HAP-1 (cell line): ENCODE data around the gene USP32.
"Not testable (repeated sequence)": the region's sequence is repeated elsewhere in the genome, so short reads cannot be mapped to it uniquely, and the experiment has no call there.

Experiments used
- DNase-seq, 2 experiments: peaks; one replicate each; pipeline ENCODE4 v3.0.0-alpha.2; 2016 to 2020; ENCODE audit warnings: low spot score in 2 of 2
- H3K27me3 ChIP-seq: fragments of 250-450 bp; sonication (Bioruptor Pico); 2 replicates; pipeline ENCODE4 v1.5.1; 2020; ENCODE audit warnings: low read depth, mild to moderate bottlenecking, moderate library complexity
- H3K36me3 ChIP-seq: fragments of 250-450 bp; sonication (Bioruptor Pico); replicated peaks from 2 replicates; pipeline ENCODE4 v1.5.1; 2020; ENCODE audit warnings: mild to moderate bottlenecking
- H3K4me1 ChIP-seq: fragments of 250-450 bp; sonication (Bioruptor Pico); 2 replicates; pipeline ENCODE4 v1.5.1; 2020; ENCODE audit warnings: mild to moderate bottlenecking
- H3K4me3 ChIP-seq: fragments of 250-450 bp; sonication (Bioruptor Pico); 2 replicates; pipeline ENCODE4 v1.5.1; 2020; ENCODE audit warnings: mild to moderate bottlenecking, moderate library complexity
- H3K9me3 ChIP-seq: fragments of 250-450 bp; sonication (Bioruptor Pico); 2 replicates; pipeline ENCODE4 v1.5.1; 2020; ENCODE audit warnings: mild to moderate bottlenecking, moderate library complexity
- in situ Hi-C: fragments of 300-500 bp; cut with MboI; formaldehyde crosslinking; loops from 3 replicates; pipeline ENCODE4 v1.14.3; 2020; ENCODE audit warnings: low sequenced_read_pairs, inconsistent platforms, mixed read lengths

USP32 gene

DNA sequence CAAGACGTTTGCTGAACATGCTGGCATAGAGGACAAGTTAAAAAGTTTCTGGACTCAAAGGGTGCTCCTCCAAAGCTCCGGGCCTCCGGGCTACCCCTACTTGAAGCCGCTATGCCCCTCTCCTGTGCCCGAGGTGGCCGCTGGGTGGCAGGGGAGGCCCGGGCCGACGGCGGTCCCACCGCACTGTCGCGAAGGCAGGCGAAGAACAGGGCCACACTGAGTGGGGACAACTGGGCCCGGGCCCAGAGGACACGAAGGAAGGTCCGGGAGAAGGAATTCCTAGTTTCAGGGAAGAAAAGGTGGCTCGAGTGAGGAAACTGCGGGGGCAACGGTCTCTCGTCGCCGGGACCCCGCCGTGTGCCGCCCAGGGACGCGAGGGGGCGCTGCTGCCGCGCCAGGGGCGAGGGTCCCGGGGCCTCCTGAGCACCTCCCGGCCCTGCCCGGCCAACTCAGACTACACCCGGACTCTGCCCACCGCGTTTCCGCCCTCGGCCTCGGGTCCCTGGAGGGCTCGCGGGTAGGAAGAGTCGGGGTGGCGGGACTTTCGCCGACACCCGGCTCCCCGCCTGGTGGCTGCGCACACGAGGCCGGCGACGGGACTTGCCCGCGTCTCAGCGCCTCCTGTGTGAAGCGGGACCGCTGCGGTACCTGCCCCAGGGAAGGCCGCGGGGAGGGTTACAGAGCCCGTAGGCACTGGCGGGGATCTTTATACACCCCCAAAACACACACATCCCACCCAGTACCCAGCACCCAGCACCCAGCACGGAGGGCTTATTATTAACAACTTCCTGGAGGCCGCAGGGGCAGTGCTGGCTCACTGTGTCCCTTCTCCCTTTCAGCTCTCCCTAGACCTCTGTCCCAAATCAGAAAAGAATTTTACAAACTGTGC lies 29.6 kb upstream of the USP32 start:
- Histone ChIP-seq H3K4me3 (peak overlapping the region; percentile 33), H3K4me1 (peaks cover 10% of the 10 kb centered on the region), H3K36me3 (no peaks in the 10 kb centered on the region), H3K9me3 (no peaks in the 10 kb centered on the region), H3K27me3 (no peaks in the 10 kb centered on the region)
- DNase-seq, result peak; percentile 68 to 88
- in situ Hi-C loops, result loop anchor here (10.0 to 25.0 kb wide), 2 partner anchors 187 to 284 kb away; partner anchors contain the start of gene CA4

DNA sequence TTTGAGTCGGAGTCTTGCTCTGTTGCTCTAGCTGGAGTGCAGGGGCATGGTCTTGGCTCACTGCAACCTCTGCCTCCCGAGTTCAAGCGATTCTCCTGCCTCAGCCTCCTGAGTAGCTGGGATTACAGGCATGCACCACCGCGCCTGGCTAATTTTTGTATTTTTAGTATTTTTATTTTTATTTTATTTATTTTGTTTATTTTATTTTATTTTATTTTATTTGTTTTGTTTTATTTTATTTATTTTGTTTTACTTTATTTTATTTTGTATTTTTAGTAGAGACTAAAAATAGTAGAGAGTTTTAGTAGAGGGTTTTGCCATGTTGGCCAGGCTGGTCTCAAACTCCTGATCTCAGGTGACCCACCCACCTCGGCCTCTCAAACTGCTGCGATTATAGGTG lies 27.9 kb upstream of the USP32 start:
- H3K36me3 ChIP-seq, H3K4me3 ChIP-seq, DNase-seq, H3K27me3 ChIP-seq, H3K9me3 ChIP-seq: not testable (repeated sequence)
- H3K4me1 ChIP-seq, result peaks cover 10% of the 10 kb centered on the region
- in situ Hi-C loops, result loop anchor here (10.0 to 25.0 kb wide), 2 partner anchors 185 to 283 kb away; partner anchors contain the start of gene CA4

DNA sequence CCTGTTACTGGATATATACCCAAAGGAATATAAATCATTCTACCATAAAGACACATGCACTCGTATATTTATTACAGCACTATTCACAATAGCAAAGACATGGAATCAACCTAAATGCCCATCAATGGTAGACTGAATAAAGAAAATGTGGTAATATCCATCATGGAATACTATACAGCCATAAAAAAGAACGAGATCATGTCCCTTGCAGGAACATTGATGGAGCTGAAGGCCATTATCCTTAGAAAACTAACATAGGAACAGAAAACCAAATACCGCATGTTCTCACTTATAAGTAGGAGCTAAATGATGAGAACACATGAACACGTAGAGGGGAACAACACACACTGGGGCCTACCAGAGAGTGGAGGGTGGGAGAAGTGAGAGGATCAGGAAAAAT lies 27.1 kb upstream of the USP32 start:
- H3K9me3 ChIP-seq, H3K36me3 ChIP-seq, DNase-seq, H3K27me3 ChIP-seq, H3K4me3 ChIP-seq: not testable (repeated sequence)
- H3K4me1 ChIP-seq, result peaks cover 10% of the 10 kb centered on the region
- in situ Hi-C loops, result loop anchor here (25.0 kb wide), 1 partner anchor 282 kb away; the partner anchor contains the start of gene CA4

DNA sequence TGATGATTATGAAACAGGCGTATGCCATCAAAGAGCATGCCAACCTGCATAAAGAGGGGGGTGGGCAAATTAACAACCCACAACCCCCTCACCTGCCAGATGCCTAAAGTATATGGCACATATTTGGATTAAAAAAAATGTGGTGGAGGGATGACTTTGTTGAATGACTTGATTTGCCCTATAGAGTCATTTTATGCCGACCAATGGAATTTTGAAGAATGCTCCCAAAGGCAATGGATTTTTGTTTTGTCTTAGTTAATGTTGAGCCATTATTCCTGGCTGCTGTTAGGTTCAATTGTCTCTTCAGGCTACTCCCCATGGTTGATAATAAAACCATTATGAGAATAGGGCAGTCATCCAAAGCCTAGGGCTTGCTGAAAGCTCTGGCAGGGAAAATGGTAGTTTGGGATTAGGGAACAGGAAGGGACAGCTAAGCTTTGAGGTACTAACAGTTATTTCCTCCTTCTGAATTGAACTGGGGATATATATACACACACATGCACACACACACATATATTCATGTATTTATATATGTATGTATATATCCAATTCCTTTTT lies 24.5 kb upstream of the USP32 start:
- Histone ChIP-seq H3K36me3 (no peaks in the 10 kb centered on the region), H3K9me3 (no peaks in the 10 kb centered on the region), H3K4me3 (no peak overlapping the region), H3K27me3 (no peaks in the 10 kb centered on the region), H3K4me1 (peaks cover 5% of the 10 kb centered on the region; the same call in 1 of the 2 replicates)
- in situ Hi-C loops, result loop anchor here (25.0 kb wide), 1 partner anchor 279 kb away; the partner anchor contains the start of gene CA4
- DNase-seq, result no peak

DNA sequence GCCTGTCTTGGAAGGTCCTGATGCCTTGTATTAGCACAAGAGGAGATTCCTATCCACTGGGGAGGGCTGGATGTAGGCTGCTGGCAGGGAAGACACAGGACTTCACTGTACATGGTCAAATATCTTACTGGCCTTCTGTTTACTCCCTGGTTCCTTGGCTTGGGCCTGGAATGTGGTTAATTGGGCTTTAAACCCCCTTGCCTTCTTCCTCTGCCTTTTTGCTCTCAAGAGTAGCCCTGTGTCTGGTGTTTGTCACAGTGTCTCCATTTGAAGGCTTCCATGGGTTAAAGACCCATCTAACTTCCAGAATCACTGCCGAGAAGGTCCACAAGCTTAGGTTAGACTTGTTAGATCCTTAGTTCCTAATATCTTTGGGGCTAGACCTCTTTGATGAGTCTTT lies 23.2 kb upstream of the USP32 start:
- Histone ChIP-seq H3K27me3 (no peaks in the 10 kb centered on the region), H3K4me3 (no peak overlapping the region), H3K36me3 (no peaks in the 10 kb centered on the region), H3K4me1 (no peaks in the 10 kb centered on the region; the same call in 1 of the 2 replicates), H3K9me3 (peaks cover under 1% of the 10 kb centered on the region; the same call in 1 of the 2 replicates)
- in situ Hi-C loops, result loop anchor here (25.0 kb wide), 1 partner anchor 278 kb away; the partner anchor contains the start of gene CA4
- DNase-seq, result no peak

DNA sequence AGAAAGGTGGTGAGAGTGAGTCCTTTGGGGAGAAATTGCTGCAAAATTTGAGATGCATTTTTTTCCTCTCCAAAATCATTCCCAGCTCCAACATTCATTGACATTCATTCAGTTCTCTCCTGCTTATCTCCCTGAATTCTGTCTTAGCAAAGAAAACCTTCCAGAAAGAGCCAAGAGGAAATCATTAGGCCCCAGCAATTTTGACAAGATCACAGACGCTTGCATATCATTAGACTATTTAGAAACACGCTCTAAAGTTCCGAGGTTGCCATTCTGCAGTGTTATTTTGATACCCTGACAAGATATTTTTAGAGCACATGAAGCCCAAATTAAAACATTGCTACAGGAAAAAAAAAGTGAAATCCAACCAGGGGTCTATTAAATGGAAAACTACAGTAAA lies 20.8 kb upstream of the USP32 start:
- Histone ChIP-seq H3K9me3 (peaks cover 5% of the 10 kb centered on the region), H3K36me3 (no peaks in the 10 kb centered on the region), H3K27me3 (no peaks in the 10 kb centered on the region), H3K4me1 (no peaks in the 10 kb centered on the region), H3K4me3 (no peak overlapping the region)
- DNase-seq, result no peak
- in situ Hi-C loops, result loop anchor here (25.0 kb wide), 1 partner anchor 275 kb away; the partner anchor contains the start of gene CA4

DNA sequence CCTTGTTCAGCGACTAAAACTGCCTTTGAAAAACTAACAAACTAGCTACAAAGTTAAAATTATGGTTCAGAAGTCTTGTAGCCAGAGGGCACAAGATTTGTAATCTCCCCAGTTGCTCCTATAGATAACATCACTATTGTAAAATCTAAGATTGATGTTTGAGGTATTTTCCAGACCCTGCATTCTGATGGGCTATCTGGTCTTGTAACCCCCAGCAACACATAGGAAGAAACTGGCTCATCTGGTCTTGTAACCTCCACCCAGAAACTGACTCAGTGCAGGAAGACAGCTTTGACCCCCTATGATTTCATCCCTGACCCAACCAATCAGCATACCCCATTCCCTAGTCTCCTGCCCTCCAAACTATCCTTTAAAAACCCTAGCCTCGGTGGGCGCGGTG lies 18.1 kb upstream of the USP32 start:
- in situ Hi-C loops, result loop anchor here (25.0 kb wide), 1 partner anchor 273 kb away; the partner anchor contains the start of gene CA4
- no peaks in the 10 kb centered on the region for H3K36me3 ChIP-seq
- H3K27me3 ChIP-seq, result no peaks in the 10 kb centered on the region
- no peak for DNase-seq
- peaks cover 5% of the 10 kb centered on the region for H3K9me3 ChIP-seq
- H3K4me1 ChIP-seq, result peaks cover 6% of the 10 kb centered on the region
- H3K4me3 ChIP-seq, result no peak overlapping the region

DNA sequence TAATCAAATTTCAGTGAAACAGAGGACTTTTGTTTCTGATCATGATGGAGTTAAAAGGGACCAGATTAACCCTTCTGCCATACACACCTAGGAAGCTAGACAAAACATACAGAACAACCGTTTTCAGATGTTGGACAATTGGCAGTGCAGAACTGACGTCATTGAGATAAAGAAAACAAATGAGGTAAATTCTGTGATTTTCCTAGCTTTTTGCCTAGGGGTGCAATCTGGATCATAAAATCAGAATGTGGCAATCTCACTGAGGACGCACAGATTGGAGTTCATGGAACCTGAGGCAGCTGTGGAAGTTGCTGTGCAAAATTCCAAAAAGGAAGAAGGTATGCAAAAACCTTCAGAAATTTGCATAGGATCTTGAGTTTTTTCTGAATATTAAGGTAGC lies 15.0 kb upstream of the USP32 start:
- in situ Hi-C loops, result loop anchor here (25.0 kb wide), 1 partner anchor 270 kb away; the partner anchor contains the start of gene CA4
- Histone ChIP-seq H3K27me3 (no peaks in the 10 kb centered on the region), H3K4me3 (no peak overlapping the region), H3K4me1 (peaks cover 21% of the 10 kb centered on the region), H3K9me3 (peaks cover 5% of the 10 kb centered on the region), H3K36me3 (no peaks in the 10 kb centered on the region)
- no peak for DNase-seq

DNA sequence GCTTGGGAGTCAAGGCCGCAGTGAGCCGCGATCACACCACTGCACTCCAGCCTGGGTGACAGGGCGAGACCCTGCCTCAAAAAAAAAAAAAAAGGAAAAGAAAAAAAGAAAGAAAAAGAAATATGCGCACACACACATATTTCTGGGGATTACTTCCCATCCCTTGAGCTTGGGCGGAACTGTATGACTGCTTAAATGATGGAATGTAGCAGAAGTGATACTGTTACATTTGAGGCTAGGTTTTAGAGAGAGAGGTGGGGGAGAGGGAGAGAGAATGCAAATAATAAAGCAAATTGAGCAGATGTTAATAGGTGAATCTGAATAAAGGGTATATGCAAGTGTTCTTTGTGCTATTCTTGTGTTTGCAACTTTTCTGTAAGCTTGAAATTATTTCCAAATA lies 12.0 kb upstream of the USP32 start:
- Histone ChIP-seq H3K27me3 (no peaks in the 10 kb centered on the region), H3K4me3 (no peak overlapping the region), H3K4me1 (peaks cover 21% of the 10 kb centered on the region), H3K36me3 (no peaks in the 10 kb centered on the region), H3K9me3 (no peaks in the 10 kb centered on the region)
- in situ Hi-C loops, result loop anchor here (25.0 kb wide), 1 partner anchor 267 kb away; the partner anchor contains the start of gene CA4
- DNase-seq, result peak; percentile 21 to 32

DNA sequence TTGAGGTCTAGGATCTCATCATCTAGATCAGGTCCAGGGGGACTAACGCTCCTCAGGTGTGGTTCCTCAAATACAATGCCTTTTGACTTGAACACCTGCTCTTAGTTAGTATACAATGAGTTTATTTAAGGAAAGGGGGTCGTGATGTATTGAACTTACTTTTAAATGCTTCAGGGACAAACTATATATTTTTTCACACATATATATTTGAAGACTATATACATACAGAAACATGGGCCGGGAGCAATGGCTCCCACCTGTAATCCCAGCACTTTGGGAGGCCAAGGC lies 11.5 kb upstream of the USP32 start:
- in situ Hi-C loops, result loop anchor here (25.0 kb wide), 1 partner anchor 266 kb away; the partner anchor contains the start of gene CA4
- Histone ChIP-seq H3K36me3 (no peaks in the 10 kb centered on the region), H3K4me3 (no peak overlapping the region), H3K4me1 (peaks cover 21% of the 10 kb centered on the region), H3K27me3 (no peaks in the 10 kb centered on the region), H3K9me3 (no peaks in the 10 kb centered on the region)
- DNase-seq, result no peak

DNA sequence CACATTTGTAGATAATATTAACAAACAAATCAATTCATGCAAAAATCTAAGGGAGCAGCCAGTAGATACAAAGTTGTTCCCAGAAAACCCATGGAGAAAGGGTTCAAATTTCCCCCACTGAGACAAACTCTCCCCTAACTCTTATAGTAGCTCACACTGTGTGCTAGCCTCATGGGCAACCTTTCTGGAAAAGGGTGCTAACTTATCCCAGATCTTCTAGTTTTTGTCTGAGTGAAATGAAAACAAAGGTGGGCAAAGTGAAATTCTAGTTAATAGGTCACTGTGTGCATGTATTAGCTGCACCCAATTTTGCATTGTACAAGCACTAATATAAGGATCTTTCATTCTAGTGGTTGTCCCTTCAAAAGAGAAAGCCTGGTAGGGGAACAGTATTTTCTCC lies 9.9 kb upstream of the USP32 start:
- no peak for DNase-seq
- H3K27me3 ChIP-seq, result no peaks in the 10 kb centered on the region
- H3K4me1 ChIP-seq, result peaks cover 21% of the 10 kb centered on the region
- in situ Hi-C loops, result loop anchor here (25.0 kb wide), 1 partner anchor 265 kb away; the partner anchor contains the start of gene CA4
- H3K9me3 ChIP-seq, result no peaks in the 10 kb centered on the region
- no peak overlapping the region for H3K4me3 ChIP-seq
- H3K36me3 ChIP-seq, result no peaks in the 10 kb centered on the region

DNA sequence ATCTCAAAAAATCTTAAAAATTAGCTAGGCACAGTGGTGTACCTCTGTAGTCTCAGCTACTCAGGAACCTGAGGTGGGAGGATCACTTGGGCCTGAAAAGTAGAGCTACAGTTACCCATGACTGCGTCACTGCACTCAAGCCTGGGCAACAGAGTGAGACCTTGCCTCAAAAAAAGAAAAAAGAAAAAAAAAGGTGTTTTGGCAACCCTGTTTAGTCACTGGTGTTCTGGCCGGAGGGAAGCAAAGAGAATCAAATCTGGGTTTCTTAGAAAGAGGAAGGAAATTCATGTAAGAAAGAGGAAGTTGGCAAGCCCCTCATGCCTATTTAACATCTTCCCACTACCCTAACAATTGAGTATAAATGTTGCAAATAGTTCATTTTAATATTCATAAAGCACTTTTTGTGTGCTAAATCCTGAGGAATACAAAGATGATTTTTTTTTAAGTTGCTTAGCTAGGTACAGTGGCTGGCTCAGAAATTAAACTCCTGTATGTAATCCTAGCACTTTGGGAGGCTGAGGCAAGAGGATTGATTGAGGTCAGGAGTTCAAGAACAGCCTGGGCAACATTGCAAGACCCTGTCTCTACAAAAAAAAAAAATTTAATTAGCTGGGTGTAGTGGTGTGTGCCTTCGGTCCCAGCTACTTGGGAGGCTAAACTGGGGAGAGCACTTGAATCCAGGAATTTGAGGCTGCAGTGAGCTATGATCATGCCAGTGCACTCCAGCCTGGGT lies 6.5 kb upstream of the USP32 start:
- H3K9me3 ChIP-seq, result no peaks in the 10 kb centered on the region
- no peak overlapping the region for H3K4me3 ChIP-seq
- H3K27me3 ChIP-seq, result no peaks in the 10 kb centered on the region
- no peak for DNase-seq
- peaks cover 2% of the 10 kb centered on the region for H3K4me1 ChIP-seq
- H3K36me3 ChIP-seq, result no peaks in the 10 kb centered on the region
- in situ Hi-C loops, result no loop called here

DNA sequence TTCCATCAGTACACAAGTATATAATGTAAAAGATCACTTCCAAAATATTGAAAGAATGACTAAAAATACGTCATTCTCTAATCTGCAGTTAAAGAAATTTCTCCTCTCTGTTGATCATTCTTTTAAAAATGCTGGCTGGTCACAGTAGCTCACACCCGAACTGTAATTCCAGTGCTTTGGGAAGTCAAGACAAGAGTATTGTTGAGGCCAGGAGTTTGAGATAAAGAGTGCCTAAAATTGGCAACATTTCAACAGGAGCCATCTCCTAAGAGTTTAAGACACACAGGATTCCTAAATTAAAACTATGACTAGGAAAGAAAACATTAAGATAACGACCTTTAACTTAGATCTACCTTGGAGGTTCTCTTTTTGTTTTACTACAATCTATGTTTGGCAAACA lies 4.5 kb upstream of the USP32 start:
- DNase-seq, result no peak
- Histone ChIP-seq H3K4me3 (no peak overlapping the region), H3K9me3 (no peaks in the 10 kb centered on the region), H3K36me3 (no peaks in the 10 kb centered on the region), H3K4me1 (peaks cover 8% of the 10 kb centered on the region), H3K27me3 (no peaks in the 10 kb centered on the region)
- in situ Hi-C loops, result no loop called here
